Lung (tissue), 12 donors: Measurements from ENCODE around the gene ADGRG2. TPM values are rescaled to one million over a fixed set of nuclear protein-coding genes. Genes with fewer than 3 reads are reported as not detected.

ENCODE experiments used
- ATAC-seq: fragments of 200-7000 bp; cut with Tn5 transposase; one replicate; pipeline ENCODE4 v1.9.1; 2020; ENCODE audit warnings: moderate number of reproducible peaks; ENCODE audit not compliant: insufficient read depth, low FRiP score
- DNase-seq, 3 donors: peaks; one replicate each; pipeline ENCODE4 v3.0.0-alpha.2; 2013 to 2017
- H3K27ac ChIP-seq, 2 donors: one replicate each; pipeline ENCODE4 v1.5.1; 2013; ENCODE audit warnings: mild to moderate bottlenecking in 2 of 2, moderate library complexity in 2 of 2, control low read depth in 1 of 2, inconsistent platforms in 1 of 2, low read depth in 1 of 2, low read length in 1 of 2
- H3K27me3 ChIP-seq, 3 donors: one replicate each; pipeline ENCODE4 v1.5.1; 2013; ENCODE audit warnings: low read length in 2 of 3; ENCODE audit not compliant: control insufficient read depth in 3 of 3, insufficient read depth in 3 of 3
- H3K36me3 ChIP-seq, 4 donors: one replicate each; pipeline ENCODE4 v1.5.1; 2013; ENCODE audit warnings: low read length in 4 of 4, mild to moderate bottlenecking in 1 of 4, moderate library complexity in 1 of 4; ENCODE audit not compliant: control insufficient read depth in 4 of 4, insufficient read depth in 4 of 4
- H3K4me1 ChIP-seq, 5 donors: one replicate each; pipeline ENCODE4 v1.5.1; 2013; ENCODE audit warnings: low read length in 5 of 5, mild to moderate bottlenecking in 2 of 5, moderate library complexity in 1 of 5; ENCODE audit not compliant: control insufficient read depth in 5 of 5, insufficient read depth in 5 of 5
- H3K4me3 ChIP-seq: one replicate; pipeline ENCODE4 v1.5.1; 2013; ENCODE audit warnings: mild to moderate bottlenecking, control low read depth, moderate library complexity
- H3K9ac ChIP-seq, 2 donors: one replicate each; pipeline ENCODE4 v1.5.1; 2013; ENCODE audit warnings: low read length in 2 of 2, control low read depth in 1 of 2; ENCODE audit not compliant: insufficient read depth in 1 of 2
- H3K9me3 ChIP-seq, 4 donors: one replicate each; pipeline ENCODE4 v1.5.1; 2013; ENCODE audit warnings: low read length in 3 of 4, mild to moderate bottlenecking in 1 of 4, moderate library complexity in 1 of 4; ENCODE audit not compliant: control insufficient read depth in 4 of 4, insufficient read depth in 3 of 4
- WGBS, 2 donors: extraction: QIAGEN DNeasy Blood & Tissue Kit; methylation state at CpG; one replicate each; pipeline ENCODE4 v1.1.7; 2013; 5-methylcytosine and 5-hydroxymethylcytosine counted together
- polyA plus RNA-seq, 2 donors: library from polyadenylated mRNA; stranded (reverse); fragments of 200-250 nt; gene quantifications; one replicate each; pipeline ENCODE4 v1.2.1, GENCODE V29; 2013
- total RNA-seq, 2 donors: library from RNA; depleted of rRNA in 1 of 2; stranded (reverse); fragments of >200 nt in 1 of 2; gene quantifications; one replicate each; pipeline ENCODE4 v1.2.1, GENCODE V29; 2014 to 2021
- TF ChIP-seq, protein P1 (sequence below): IDR thresholded peaks from 2 replicates; pipeline ENCODE4 v1.5.1; 2012; ENCODE audit warnings: mild to moderate bottlenecking; ENCODE audit errors: control extremely low read depth, extremely low read depth
- donor health status: control.
- donor health status: control.
- donor health status: Bipolar disorder and iron deficiency.
- donor health status: healthy.
- donor health status: DM: yes; HTN: yes; CAD: no.

The ADGRG2 gene
- total and polyA plus RNA-seq, 4 donors = 0.24 to 10.5 (median 1.00) TPM

DNA sequence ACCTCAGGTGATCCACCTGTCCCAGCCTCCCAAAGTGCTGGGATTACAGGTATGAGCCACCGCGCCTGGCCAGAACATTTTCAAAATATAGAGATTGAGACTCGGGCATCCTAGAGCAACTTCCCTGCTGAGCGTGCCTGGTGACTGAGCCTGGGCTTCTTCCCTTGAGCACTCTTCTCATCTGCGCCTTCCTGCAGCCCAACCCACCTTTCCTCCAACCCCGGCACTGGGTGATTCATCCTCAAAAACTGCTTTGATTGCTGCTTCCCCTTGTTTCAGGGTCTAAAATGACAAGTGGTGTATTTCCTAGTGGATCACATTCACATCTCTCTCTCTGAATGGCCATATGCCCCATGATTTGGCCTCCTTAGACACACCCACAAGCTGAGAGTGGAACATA, 176.1 kb downstream of the ADGRG2 start:
- TF ChIP-seq, protein P1, sequence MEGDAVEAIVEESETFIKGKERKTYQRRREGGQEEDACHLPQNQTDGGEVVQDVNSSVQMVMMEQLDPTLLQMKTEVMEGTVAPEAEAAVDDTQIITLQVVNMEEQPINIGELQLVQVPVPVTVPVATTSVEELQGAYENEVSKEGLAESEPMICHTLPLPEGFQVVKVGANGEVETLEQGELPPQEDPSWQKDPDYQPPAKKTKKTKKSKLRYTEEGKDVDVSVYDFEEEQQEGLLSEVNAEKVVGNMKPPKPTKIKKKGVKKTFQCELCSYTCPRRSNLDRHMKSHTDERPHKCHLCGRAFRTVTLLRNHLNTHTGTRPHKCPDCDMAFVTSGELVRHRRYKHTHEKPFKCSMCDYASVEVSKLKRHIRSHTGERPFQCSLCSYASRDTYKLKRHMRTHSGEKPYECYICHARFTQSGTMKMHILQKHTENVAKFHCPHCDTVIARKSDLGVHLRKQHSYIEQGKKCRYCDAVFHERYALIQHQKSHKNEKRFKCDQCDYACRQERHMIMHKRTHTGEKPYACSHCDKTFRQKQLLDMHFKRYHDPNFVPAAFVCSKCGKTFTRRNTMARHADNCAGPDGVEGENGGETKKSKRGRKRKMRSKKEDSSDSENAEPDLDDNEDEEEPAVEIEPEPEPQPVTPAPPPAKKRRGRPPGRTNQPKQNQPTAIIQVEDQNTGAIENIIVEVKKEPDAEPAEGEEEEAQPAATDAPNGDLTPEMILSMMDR = no peak
- ATAC-seq = no peak
- Histone ChIP-seq H3K4me1 (no peaks in the 10 kb centered on the region), H3K36me3 (peaks cover 5 to 7% (median 5%) of the 10 kb centered on the region in 4 donors), H3K27me3 (peaks cover 0 to 2% (median 0%) of the 10 kb centered on the region in 3 donors), H3K9ac (no peak overlapping the region), H3K27ac (no peak overlapping the region), H3K4me3 (no peak overlapping the region), H3K9me3 (no peaks in the 10 kb centered on the region)
- no peak for DNase-seq
- 90 to 99% methylated on average over 6 of the region's 6 CpGs for WGBS, 2 donors

DNA sequence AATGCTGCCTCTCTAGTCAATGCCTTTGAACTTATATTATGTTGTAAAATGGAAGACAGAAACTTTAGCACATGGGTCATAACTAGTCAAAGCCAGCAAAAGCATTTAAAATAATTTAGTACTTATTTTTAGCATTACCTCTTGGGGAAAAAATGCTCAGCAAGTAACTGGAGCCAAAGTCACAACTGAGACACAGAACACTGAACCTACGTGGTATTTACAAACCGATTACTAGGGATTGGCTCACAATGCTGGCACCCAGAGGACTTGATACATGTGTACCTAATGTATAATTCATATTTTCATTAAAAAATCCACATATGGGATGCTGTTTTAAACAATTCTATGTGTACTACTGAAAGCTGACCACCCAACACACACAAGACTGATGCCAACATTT, 176.8 kb downstream of the ADGRG2 start:
- Histone ChIP-seq H3K36me3 (peaks cover 3 to 8% (median 5%) of the 10 kb centered on the region in 4 donors), H3K4me3 (no peak overlapping the region), H3K4me1 (no peaks in the 10 kb centered on the region), H3K9me3 (peaks cover 0 to under 1% (median 0%) of the 10 kb centered on the region in 4 donors), H3K9ac (no peak overlapping the region), H3K27ac (no peak overlapping the region), H3K27me3 (peaks cover 0 to 2% (median 0%) of the 10 kb centered on the region in 3 donors)
- no peak for ATAC-seq
- 86 to 100% methylated on average over 2 of the region's 2 CpGs for WGBS, 2 donors
- TF ChIP-seq, protein P1 = no peak
- DNase-seq = no peak

GRCh38 chrX:18944482-18944881, 177.8 kb downstream of the ADGRG2 start:
- no peak for ATAC-seq
- WGBS, 2 donors = 73 to 96% methylated on average over 4 of the region's 4 CpGs
- Histone ChIP-seq H3K36me3 (peaks cover 3 to 10% (median 5%) of the 10 kb centered on the region in 4 donors), H3K4me1 (no peaks in the 10 kb centered on the region), H3K4me3 (no peak overlapping the region), H3K27ac (no peak overlapping the region), H3K9me3 (peaks cover 0 to 2% (median 0%) of the 10 kb centered on the region in 4 donors), H3K27me3 (peaks cover 0 to 2% (median 0%) of the 10 kb centered on the region in 3 donors), H3K9ac (no peak overlapping the region)
- DNase-seq = no peak
- TF ChIP-seq, protein P1 = no peak

DNA sequence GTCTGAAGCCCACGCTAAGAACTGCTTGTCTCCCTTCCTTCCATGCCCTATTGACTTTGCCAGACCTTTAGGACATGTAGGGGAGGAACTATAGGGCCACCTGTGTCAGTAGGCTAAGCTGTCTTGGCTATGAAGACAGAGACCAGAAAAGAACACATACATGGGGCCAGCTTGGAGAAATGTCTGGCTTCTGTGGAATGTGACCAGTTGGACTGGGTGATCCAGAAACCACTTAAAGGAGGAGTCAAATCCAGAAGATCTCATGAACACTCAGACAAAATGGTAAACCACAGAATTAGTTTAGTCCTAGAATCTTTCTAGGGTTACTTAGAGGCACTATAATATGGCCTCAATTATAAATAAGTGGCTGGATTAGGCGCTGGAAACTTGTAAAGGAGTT, 180.4 kb downstream of the ADGRG2 start:
- Histone ChIP-seq H3K4me3 (no peak overlapping the region), H3K27ac (no peak overlapping the region), H3K4me1 (no peaks in the 10 kb centered on the region), H3K36me3 (peaks cover 3 to 13% (median 5%) of the 10 kb centered on the region in 4 donors), H3K27me3 (peaks cover 0 to 4% (median 2%) of the 10 kb centered on the region in 3 donors), H3K9me3 (peaks cover 0 to 2% (median 0%) of the 10 kb centered on the region in 4 donors), H3K9ac (no peak overlapping the region)
- no peak for ATAC-seq
- 80 to 100% methylated on average over 2 of the region's 2 CpGs for WGBS, 2 donors
- DNase-seq = no peak
- TF ChIP-seq, protein P1 = no peak
